Germinal center (tissue), 1 donor: ENCODE measurements around the gene DUSP10.

Source experiments
- DNase-seq: peaks from one replicate; pipeline ENCODE4 v3.0.0; 2012; ENCODE audit warnings: mixed read lengths, low spot score

Gene DUSP10

DNA sequence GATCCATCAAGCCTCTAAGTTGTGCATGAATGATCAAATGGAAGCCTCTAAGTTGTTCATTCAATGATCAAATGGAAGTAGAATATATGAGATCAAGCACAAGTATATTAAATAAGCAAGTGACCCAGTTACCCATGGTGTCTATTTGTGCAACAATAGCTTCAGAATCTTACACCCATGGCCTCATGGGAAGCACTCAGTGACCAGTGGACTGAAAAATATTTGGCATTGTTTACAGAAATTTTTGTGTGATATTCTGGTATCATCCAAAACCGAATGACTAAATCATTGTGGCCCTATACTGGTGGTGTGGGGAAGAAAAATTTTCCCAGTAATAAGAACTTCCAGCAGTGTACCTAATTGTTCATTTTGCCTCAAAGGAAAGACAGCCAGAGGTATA is 46.6 kb downstream of the DUSP10 start:
- no peak for DNase-seq

DNA sequence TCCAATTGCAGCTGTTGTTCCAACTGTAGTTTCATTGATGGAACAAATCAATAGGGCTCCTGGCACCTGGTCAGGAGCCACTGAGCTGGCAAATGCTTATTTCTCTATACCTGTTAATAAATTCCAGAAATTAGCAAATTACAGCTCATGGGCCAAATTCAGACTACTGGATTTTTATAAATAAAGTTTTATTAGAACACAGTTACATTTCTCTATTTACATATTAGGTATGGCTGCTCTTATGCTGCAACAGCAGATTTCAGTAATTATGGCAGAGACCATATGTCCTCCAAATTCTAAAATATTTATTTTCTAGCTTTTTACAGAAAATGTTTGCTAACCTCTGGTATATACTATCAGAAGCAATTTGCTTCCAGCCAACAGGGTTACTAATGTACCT is 47.8 kb downstream of the DUSP10 start:
- no peak for DNase-seq

DNA sequence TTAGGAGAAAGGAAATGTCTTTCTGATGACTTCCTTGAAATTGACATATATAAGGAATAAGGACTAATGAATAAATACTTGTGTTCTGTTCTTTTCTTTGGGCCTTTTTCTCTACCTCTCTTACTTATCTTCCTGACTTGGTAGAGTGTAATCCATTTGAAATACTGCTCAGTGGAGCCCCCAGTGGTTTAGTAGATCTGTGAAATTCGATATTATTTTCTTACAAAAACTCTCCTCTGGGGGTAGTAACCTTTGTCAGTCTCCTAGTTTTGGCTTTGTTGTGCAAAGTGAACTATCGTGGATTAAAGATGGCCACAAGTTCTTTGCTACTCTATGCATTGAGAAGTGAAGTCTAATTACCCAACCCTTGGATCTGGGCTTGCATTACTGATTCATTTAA is 48.8 kb downstream of the DUSP10 start:
- peak; percentile 25 for DNase-seq

- no peak for DNase-seq
Measured at GRCh38 chr1:221692643-221693042, 49.2 kb downstream of the DUSP10 start.

- no peak for DNase-seq
Measured at GRCh38 chr1:221691261-221691660, 50.6 kb downstream of the DUSP10 start.

DNA sequence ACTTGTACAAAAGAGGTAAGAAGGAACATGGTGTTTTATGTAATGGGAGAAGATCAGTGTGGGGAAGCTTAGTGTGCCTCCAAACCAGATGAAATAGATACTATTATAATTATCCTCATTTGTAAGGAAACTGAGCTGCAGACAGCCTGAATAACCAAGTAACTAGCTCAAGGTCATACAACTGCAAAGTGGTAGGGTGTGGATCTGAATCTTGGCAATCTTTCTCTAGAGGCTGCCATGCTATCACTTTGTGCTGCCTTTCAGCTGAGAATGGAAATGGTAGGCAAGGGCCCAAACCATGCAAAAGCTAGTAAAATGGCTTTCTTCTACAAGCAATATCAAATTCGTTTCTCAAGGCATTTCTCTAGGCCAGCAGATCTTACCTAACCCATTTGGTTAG is 51.0 kb downstream of the DUSP10 start:
- no peak for DNase-seq

- no peak for DNase-seq
Measured at GRCh38 chr1:221689138-221689537, 52.8 kb downstream of the DUSP10 start.

DNA sequence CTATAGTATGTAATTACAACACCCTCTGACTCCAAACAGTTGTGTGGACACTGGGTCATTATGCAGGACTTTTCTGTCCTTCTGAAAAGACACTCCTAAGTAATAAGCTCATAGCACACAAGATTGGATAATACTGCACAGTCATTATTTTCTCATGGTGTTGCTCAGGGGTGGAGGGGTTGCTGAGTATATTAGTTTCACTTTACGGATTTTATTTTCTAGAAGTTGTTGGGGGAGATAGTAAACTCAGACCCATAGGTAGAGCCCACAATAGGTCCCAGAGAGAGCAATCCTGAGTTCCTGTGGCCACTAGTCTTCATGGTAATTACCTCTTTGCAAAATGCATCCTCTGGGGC is 53.4 kb downstream of the DUSP10 start:
- no peak for DNase-seq

DNA sequence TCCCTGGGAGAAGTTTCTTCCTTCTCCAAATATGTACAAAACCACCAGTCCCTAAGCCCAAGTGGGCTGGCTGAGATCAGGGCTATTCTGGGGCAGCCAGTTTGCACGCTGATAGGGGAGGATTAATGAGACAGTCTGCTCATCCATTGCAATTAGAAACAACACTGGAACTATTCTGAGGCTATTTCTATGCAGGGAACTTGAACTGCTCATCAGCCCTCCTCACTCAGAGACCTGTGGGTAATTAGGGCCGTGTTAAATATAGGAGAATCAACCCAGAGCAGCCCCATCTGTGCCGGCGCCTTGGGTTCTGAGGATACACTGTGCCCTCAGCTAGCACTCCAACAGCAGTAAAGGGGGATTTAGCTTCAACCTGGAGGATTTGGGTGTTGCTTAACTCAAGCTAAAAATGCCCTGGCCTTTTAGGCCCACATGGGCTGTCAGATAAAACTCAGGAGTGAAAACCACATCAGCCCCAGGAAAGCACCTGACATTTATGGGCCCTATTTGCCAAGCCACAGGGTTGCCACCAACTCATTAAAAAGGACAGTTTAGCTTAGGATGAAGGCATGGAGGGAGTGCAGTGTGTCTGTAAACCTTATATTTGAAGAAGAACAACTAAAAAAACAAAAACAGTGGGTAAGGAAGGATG is 53.9 kb downstream of the DUSP10 start:
- no peak for DNase-seq

GRCh38 chr1:221683681-221684080 is 58.2 kb downstream of the DUSP10 start:
- DNase-seq = no peak

- DNase-seq = no peak
Measured at GRCh38 chr1:221680085-221680484, 61.8 kb downstream of the DUSP10 start.

DNA sequence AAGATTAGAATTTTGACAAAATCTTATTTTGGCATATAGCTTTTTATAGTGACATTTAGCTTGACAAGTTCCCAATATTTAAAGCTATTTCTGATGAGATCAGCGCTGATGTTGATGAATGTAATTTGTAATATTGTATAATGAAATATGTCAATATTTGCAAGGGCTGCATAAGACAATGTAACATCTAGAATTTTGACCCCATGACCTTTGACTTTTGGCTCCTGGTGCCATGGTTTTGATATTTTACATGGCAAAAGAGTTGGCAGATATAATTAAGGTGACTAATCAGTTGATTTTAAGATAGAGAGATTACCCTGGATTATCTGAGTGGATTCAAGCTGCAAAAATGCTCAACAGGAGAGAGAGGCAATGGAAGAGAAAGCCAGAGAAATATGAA is 63.9 kb downstream of the DUSP10 start:
- no peak for DNase-seq

- DNase-seq = no peak
Measured at GRCh38 chr1:221675880-221676800, 65.7 kb downstream of the DUSP10 start.

DNA sequence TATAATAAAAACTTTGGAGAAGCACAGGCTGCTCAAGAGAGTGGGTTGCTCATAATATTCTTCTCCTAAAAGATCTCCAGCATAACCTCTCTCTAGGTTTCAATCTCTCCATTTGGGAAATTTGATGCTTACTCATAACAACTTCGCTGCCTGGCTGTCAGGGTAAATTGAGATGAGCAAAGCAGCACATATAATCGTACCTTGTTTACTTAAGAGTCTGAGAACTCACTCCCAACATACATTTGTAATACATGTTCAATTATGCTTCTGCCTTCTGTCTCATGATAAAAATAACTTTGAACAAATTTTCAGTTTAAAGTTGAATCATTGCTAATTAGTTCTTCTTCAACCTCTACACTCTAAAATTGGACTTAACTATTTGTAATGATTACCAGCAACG is 68.9 kb downstream of the DUSP10 start:
- no peak for DNase-seq

GRCh38 chr1:221672239-221672645 is 69.6 kb downstream of the DUSP10 start:
- no peak for DNase-seq

DNA sequence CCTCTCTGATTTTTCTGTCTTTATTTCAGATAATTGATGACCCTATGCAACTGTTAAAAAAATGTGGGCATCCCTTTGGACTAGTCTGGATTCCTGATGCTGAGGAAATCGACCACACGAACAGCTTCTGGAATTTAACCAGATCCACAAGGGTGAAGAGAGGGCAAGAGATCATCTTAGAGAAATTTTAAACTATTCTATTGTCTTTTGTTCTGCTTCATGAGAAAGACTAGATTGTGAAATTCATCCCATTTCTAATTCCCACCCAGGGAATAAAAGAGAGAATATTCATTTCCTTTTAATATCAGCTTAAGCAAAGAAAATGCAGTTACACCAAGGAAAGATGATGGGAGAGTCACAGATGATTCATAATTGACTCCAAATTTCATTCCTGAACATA is 71.8 kb downstream of the DUSP10 start:
- no peak for DNase-seq

- DNase-seq = no peak
Measured at GRCh38 chr1:221669441-221669840, 72.4 kb downstream of the DUSP10 start.

DNA sequence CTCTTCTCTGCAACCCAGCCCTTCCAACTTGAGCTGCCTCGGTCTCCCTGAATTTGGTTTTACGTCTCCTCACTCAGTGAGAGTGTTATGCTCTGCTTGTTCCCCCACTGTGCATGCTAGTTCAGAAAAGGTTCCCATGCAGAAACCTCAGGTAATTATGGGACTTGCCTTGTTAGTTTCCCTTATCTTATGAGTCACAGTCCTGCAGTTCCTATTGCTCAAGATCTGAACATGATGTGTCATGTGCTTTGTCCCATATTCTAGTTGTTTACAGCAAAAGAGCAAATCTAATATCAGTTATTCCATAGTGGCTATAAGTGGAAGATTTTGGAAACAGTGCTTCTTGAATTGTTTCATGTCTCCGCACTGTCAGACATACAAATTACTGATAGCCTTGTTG is 74.4 kb downstream of the DUSP10 start:
- DNase-seq = no peak

- no peak for DNase-seq
Measured at GRCh38 chr1:221664253-221664652, 77.6 kb downstream of the DUSP10 start.

DNA sequence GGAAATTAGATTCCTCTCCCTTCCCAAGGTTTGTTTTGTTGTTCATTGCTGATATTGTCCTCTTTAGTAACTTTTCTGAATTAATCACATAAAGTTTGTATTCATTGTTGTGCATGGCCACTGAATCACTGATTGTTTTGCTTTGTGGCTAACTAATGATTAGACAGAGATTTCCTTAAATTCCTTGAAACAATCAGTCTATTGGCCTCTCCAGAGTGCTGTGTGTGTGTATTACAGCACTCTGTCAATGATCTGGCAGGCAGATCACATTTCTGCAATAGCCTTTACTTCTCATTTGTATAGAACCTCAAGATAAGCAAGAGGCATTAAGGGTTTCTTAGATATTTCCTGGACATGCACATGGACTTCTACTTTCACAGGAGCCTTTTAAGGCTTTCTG is 78.6 kb downstream of the DUSP10 start:
- DNase-seq = no peak

- no peak for DNase-seq
Measured at GRCh38 chr1:221655766-221656305, 86.1 kb downstream of the DUSP10 start.
